ENCODE results near the gene PTGIS.

- no peak for TF ChIP-seq CTCF (conservative IDR thresholded peaks at IDR 0.05; ENCODE audit: low read depth, low read length)
- TF ChIP-seq RFX5 (IDR thresholded peaks at IDR 0.05; ENCODE audit: low read depth, low read length): no peak
- TF ChIP-seq POLR2A (IDR thresholded peaks at IDR 0.05; ENCODE audit: low read depth, low read length): no peak
- no peak for TF ChIP-seq RAD21 (IDR thresholded peaks at IDR 0.05; ENCODE audit: low read length)
- TF ChIP-seq CEBPB (IDR thresholded peaks at IDR 0.05; ENCODE audit: low read depth, low read length): no peak
- no peak for TF ChIP-seq SMC3 (IDR thresholded peaks at IDR 0.05; ENCODE audit: low read depth, low read length)
- TF ChIP-seq ELK1 (IDR thresholded peaks at IDR 0.05; ENCODE audit: borderline replicate concordance, low read depth, low read length): no peak
- no peak for TF ChIP-seq USF2 (IDR thresholded peaks at IDR 0.05; ENCODE audit: low read depth, low read length)
- TF ChIP-seq MAZ (IDR thresholded peaks at IDR 0.05; ENCODE audit: borderline replicate concordance, low read depth, low read length): no peak
- TF ChIP-seq MAFK (IDR thresholded peaks at IDR 0.05; ENCODE audit: low read depth, low read length): no peak
- no peak for TF ChIP-seq FOS (IDR thresholded peaks at IDR 0.05; ENCODE audit: low read depth, low read length)
- no peak for TF ChIP-seq BHLHE40 (IDR thresholded peaks at IDR 0.05; ENCODE audit: low read depth, low read length)
- TF ChIP-seq MXI1 (IDR thresholded peaks at IDR 0.05; ENCODE audit: borderline replicate concordance, low read depth, low read length): no peak
These were observed 41.9 kb downstream of the PTGIS start for GRCh38 chr20:49526056-49526455.
